Erythroblast (primary cell): ENCODE data around the gene KCNK4.

Source experiments
- GATA1 ChIP-seq: IDR thresholded peaks from 2 replicates; pipeline ENCODE4 v1.6.1; 2011; ENCODE audit warnings: low read depth, mild to moderate bottlenecking, control low read depth, low read length, moderate library complexity
- POLR2A ChIP-seq: IDR thresholded peaks from 2 replicates; pipeline ENCODE4 v1.6.1; 2011; ENCODE audit warnings: mild to moderate bottlenecking, low read length

- no peak for TF ChIP-seq POLR2A
- no peak for TF ChIP-seq GATA1
Observed at GRCh38 chr11:64347193-64347867, 56.2 kb downstream of the KCNK4 start.
